HG03139 (cell line): ENCODE data around the gene ZNF613.
"Not testable (repeated sequence)": the region's sequence is repeated elsewhere in the genome, so short reads cannot be mapped to it uniquely, and the experiment has no call there.

ENCODE experiments used
- ATAC-seq: cut with Tn5 transposase; IDR thresholded peaks from one replicate; pipeline ENCODE4 v1.9.1; 2021; ENCODE audit not compliant: unreplicated experiment

ZNF613 gene

DNA sequence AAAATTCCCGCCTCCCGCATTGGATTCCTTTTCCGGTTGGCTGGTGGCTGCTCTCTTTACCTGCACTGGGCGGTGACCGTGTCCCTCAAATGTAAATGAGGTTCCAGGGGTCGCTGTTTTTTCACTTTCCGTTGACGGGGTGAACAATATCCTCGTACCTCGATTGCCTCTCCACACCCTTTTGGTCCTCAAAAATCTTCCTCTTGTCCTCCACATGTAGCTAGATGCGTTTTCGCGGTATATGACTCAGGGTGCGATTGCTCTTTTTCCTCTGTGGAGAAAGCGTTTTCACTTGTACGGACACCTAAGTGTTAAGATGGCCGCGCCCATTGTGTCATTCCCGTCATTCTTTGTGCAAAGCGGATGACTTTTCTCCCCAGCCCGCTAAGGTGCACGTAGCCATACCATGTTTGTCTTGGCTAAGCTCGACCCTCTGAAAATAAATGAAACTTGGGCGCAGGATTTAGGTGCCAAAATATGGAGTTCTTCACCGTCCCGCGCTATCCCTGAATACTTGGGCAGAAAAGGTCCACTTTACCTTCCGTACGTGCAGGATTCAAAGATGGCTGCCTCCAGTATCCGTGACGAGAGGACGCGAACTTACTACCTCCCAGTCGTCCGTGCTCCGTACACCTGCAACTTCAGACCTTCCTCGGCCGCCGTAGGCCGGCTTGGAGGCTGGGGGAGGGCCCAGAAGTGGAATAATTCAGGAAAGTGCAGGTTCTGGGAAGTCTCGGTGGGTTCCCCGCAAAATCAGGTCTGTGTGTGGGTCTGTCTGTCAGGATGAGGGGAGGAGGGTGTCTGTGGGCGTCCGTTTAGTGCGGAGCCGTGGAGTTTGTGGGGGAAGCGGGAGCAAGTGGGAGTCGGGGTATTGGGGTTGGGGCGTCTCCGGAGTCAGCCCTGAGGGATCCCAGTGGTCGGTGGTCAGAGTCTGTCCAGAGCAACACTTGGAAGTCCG, at the start of gene ZNF613:
TSS of gene ZNF613 (plus strand) at position 689 of the 958 bp plus-strand sequence. CDS start 8,749 bp downstream, outside the sequence.
- peak; percentile 71 for ATAC-seq

GRCh38 chr19:51882518-51882917, 44.8 kb upstream of the ZNF613 start:
- no peak for ATAC-seq

- no peak for ATAC-seq
These were observed 42.6 kb upstream of the ZNF613 start for GRCh38 chr19:51884713-51885112.

DNA sequence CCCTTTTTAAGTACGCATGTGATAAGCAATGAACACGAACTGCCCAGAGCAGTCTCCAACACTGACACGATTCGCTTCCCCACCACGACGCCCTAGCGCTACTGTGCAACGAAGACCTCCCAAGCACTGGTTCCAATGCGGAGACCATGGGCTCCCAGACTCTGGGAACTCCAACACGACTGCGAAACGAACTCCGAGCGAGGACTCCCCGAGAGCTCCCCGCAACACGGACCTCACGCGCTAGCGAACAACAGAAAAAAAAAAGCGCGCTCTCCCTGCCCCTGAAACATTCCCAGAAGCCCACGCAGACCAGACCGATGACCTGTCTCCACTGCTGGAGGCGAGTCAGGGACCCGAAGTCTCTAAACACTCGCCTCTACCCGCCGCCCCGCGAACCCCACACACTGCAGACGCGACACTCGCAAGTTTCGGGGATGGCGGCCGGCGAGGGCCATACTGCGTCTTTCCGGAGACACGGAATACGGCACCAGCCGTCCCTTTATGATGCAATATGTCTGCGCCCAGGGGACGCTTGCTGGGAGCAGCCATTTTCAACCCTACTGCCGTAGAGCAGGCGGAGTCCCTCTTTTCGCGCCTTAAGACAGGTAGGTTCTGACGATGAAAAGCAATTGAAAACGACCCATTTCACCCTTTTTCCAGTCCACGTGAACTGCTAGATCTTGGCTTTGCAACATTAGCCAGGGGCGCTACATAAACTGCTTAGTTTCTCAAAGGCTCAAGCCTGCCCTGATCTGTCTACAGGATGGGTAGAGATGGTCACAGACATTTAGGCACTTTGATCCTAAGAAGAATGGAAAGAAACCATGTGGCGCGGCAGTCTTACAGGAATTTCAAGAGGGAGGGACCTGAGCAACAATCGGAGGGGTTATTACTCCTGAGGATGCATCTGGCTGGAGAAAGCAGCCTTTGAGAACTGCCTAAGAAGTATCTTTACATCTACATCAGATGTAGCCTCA, 39.5 kb upstream of the ZNF613 start, which contains the start of gene ZNF577:
TSS of gene ZNF577 (minus strand) at position 430 of the 977 bp plus-strand sequence. CDS start 7,569 bp downstream, outside the sequence.
- ATAC-seq = no peak

- no peak for ATAC-seq
These were observed 37.3 kb upstream of the ZNF613 start for GRCh38 chr19:51889934-51890333.

DNA sequence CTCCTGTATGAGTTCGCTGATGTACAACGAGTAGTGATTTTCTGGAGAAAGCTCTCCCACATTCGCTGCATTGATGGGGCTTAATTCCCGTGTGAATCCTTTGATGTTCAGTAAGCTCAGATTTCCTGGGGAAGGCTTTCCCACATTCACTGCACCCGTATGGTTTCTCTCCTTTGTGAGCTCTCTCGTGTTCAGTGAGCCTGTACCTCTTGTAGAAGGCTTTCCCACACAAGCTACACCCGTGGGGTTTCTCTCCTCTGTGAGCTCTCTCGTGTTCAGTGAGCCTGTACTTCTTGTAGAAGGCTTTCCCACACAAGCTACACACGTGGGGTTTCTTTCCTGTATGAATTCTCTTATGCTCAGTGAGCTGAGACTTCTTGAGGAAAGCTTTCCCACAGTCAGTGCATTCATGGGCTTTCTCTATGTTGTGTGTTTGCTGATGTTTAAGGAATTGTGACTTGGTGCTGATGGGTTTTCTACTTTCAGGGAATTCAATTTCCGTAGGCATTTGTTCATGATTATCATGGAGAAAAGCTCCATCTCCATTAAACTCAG, 36.0 kb upstream of the ZNF613 start:
- ATAC-seq = no peak

DNA sequence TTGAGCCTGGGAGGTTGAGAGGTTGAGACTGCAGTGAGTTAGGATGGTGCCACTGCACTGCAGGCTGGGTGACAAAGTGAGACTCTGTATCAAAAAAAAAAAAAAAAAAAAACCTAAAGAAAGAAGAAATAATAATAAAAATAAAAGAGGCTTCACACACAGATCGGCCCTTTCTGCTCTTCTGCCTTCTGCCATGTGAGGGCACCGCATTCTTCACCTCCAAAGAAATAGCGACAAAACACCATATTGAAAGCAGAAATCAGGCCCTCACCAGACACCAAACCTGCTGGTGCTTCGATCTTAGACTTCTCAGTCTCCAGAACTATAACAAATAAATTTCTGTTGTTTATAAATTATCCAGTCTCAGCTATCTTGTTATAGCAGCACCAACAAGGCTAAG, 25.4 kb upstream of the ZNF613 start:
- ATAC-seq = no peak

- ATAC-seq = no peak
These were observed 24.1 kb upstream of the ZNF613 start for GRCh38 chr19:51903192-51903591.

DNA sequence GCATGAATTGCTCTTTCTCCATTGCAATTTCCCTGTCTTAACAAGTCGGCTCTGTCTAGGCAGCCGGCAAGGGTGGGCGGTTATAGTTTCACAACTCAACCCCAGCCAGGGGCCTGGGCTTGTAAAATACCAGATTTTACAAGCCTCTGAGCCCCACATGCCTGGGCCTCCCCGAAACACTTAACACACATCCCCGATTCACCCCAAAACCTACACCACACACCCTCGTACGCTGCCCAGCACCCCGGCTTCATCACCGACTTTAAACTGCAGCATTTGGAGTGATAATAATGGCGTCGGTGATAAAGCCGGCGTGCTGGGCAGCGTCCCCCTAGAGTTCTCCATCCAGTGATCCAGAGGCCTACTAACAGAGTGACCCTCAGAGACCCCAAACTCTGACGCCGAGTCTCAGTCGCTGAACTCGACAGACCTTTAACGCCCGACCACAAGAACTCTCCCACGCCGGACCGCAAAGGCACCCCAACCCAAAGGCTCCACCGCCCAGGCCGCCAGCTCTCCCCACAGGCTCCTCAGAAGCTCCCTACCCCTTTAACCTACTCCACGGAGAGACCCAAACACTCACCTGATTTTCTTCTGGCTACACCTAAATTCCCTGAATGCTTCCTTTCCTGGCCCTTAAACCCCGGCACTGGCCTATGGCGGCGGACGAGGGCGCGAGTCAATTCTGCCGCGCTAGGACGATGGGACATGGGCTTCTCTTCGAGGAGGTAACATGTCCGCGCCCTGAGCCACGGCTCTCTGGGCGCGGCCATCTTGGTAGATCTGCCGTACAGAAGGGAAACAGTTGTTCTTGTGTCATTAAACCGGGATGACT, 22.7 kb upstream of the ZNF613 start, which contains the start of gene ZNF649:
TSS of gene ZNF649 (minus strand) at position 687 of the 835 bp plus-strand sequence. CDS start 4,910 bp downstream, outside the sequence.
- ATAC-seq = no peak

GRCh38 chr19:51905206-51905605, 22.1 kb upstream of the ZNF613 start:
- ATAC-seq = no peak

DNA sequence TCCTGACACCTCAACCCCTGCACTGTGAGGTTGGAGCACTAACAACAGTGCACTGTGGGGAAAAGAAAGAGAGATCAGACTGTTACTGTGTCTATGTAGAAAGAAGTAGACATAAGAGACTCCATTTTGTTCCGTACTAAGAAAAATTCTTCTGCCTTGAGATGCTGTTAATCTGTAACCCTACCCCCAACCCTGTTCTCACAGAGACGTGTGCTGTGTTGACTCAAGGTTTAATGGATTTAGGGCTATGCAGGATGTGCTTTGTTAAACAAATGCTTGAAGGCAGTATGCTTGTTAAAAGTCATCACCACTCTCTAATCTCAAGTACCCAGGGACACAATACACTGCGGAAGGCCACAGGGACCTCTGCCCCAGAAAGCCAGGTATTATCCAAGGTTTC, 21.6 kb upstream of the ZNF613 start:
- not testable (repeated sequence) for ATAC-seq

GRCh38 chr19:51906108-51906507, 21.2 kb upstream of the ZNF613 start:
- not testable (repeated sequence) for ATAC-seq

DNA sequence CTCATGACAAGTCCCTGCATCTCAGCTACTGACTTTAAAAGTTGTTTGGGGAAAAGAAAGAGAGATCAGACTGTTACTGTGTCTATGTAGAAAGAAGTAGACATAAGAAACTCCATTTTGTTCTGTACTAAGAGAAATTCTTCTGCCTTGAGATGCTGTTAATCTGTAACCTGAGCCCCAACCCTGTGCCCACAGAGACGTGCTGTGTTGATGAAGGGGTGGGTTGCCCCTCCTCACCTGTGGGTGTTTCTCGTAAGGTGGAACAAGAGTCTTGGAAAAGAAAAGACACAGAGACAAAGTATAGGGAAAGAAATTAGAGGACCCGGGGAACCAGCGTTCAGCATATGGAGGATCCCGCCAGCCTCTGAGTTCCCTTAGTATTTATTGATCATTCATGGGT, 19.3 kb upstream of the ZNF613 start:
- not testable (repeated sequence) for ATAC-seq

- ATAC-seq = no peak
These were observed 11.9 kb upstream of the ZNF613 start for GRCh38 chr19:51915324-51915867.

- ATAC-seq = no peak
These were observed 11.1 kb upstream of the ZNF613 start for GRCh38 chr19:51916167-51916566.

- no peak for ATAC-seq
These were observed 7.7 kb upstream of the ZNF613 start for GRCh38 chr19:51919606-51920005.

- no peak for ATAC-seq
These were observed 5.3 kb upstream of the ZNF613 start for GRCh38 chr19:51921949-51922348.

DNA sequence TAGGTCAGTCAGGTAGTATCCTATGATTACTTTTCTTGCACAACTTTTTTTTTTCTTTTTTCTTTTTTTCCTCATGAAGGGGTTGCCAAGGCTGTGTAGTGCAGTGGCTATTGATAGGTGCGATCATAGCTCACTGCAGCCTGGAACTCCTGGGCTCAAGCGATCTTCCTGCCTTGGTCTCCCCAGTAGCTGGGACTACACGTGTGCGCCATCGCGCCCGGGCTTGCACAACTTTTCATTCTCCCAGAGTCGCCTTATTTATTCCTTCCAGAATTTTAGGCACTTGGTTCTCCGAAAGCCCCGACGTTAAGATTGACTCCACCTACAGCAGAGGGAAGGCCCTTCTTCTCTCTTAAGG, 867 bp upstream of the ZNF613 start:
- ATAC-seq = no peak

DNA sequence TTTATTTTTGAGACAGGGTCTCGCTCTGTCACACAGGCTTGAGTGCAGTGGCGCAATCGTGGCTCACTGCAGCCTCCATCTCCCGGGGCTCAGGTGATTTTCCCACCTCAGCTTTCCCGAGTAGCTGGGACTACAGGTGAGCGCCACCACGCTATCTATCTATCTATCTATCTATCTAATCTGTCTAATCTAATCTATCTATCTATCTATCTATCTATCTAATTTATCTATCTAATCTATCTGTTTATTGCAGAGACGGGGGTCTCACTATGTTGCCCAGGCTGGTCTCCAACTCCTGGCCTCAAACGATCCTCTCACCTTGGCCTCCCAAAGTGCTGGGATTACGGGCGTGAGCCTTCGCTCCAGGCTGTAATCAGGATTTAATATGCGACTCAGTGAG, 587 bp downstream of the ZNF613 start:
- no peak for ATAC-seq

DNA sequence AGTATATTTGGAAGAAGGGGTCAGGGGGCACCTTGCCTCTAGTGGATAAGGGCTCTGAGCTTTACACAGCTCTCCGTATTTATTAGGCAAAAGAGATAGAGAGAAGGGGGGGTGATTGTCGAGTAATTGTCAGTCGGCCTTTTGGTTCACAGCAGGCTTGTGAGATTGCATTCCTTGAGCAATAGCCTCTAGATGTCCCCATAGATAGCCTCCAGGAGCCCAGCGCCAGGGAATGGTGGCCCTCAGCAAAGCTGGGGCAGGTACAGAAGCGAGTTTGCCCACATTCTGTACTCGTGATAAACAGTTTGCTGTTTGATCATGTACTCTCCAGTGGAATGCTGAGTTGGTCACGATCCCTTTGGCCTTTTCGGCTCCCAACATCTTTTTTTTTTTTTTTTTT, 4.6 kb downstream of the ZNF613 start:
- ATAC-seq = no peak
